ENCODE measurements around the gene IBTK.

- TF ChIP-seq CTCF (optimal IDR thresholded peaks at IDR 0.05 in 1 of 3, IDR thresholded peaks at IDR 0.05 in 1 of 3, conservative IDR thresholded peaks at IDR 0.05 in 1 of 3; ENCODE audit: extremely low read depth in 1 of 3, insufficient read depth in 2 of 3, low read length in 3 of 3) (peak in 2 of 3 experiments; percentile 22 to 37), EZH2 (IDR thresholded peaks at IDR 0.05; ENCODE audit: low read length) (no peak)
These were observed 4.4 kb upstream of the IBTK start for GRCh38 chr6:82251942-82252341.
